HG03432 (cell line): ENCODE measurements around the gene GDAP1L1.

Source experiments
- ATAC-seq: cut with Tn5 transposase; IDR thresholded peaks from one replicate; pipeline ENCODE4 v1.9.1; 2021; ENCODE audit warnings: mild to moderate bottlenecking, moderate library complexity; ENCODE audit not compliant: unreplicated experiment

Gene GDAP1L1

GRCh38 chr20:44247131-44247571 lies at the start of gene GDAP1L1:
GDAP1L1 (plus strand) TSS chr20:44247308; CDS start chr20:44247335, 27 bp downstream.
- ATAC-seq: no peak

- ATAC-seq: no peak
Measured at GRCh38 chr20:44198872-44199271, 48.2 kb upstream of the GDAP1L1 start.

GRCh38 chr20:44199877-44200276 lies 47.2 kb upstream of the GDAP1L1 start:
- no peak for ATAC-seq

- ATAC-seq: no peak
Measured at GRCh38 chr20:44200371-44200770, 46.7 kb upstream of the GDAP1L1 start.

- no peak for ATAC-seq
Measured at GRCh38 chr20:44200983-44201382, 46.1 kb upstream of the GDAP1L1 start.

- ATAC-seq: no peak
Measured at GRCh38 chr20:44203161-44203560, 43.9 kb upstream of the GDAP1L1 start.

- ATAC-seq: no peak
Measured at GRCh38 chr20:44204156-44204831, 42.8 kb upstream of the GDAP1L1 start.

- no peak for ATAC-seq
Measured at GRCh38 chr20:44204832-44205215, 42.3 kb upstream of the GDAP1L1 start.

GRCh38 chr20:44206132-44206531 lies 41.0 kb upstream of the GDAP1L1 start:
- no peak for ATAC-seq

- no peak for ATAC-seq
Measured at GRCh38 chr20:44207126-44207723, 39.9 kb upstream of the GDAP1L1 start.

- no peak for ATAC-seq
Measured at GRCh38 chr20:44208165-44208564, 38.9 kb upstream of the GDAP1L1 start.

GRCh38 chr20:44208770-44209169 lies 38.3 kb upstream of the GDAP1L1 start:
- no peak for ATAC-seq

GRCh38 chr20:44209686-44210405 lies 37.3 kb upstream of the GDAP1L1 start:
- peak; percentile 1 for ATAC-seq

- ATAC-seq: peak; percentile 82
Measured at GRCh38 chr20:44210406-44211176, 36.5 kb upstream of the GDAP1L1 start, which contains the start of gene OSER1. OSER1 (minus strand) TSS chr20:44210771; CDS start chr20:44206957, 3,814 bp downstream.

- ATAC-seq: no peak
Measured at GRCh38 chr20:44211177-44212039, 35.7 kb upstream of the GDAP1L1 start.

GRCh38 chr20:44212792-44213191 lies 34.3 kb upstream of the GDAP1L1 start:
- ATAC-seq: no peak

GRCh38 chr20:44215125-44215524 lies 32.0 kb upstream of the GDAP1L1 start:
- no peak for ATAC-seq

GRCh38 chr20:44217342-44218092 lies 29.6 kb upstream of the GDAP1L1 start:
- ATAC-seq: peak; percentile 45

GRCh38 chr20:44218446-44218845 lies 28.7 kb upstream of the GDAP1L1 start:
- ATAC-seq: no peak
